ENCODE results near the gene CCR2. TPM values are rescaled to one million over a fixed set of nuclear protein-coding genes. Genes with fewer than 3 reads are reported as not detected.

The CCR2 gene
- polyA plus RNA-seq, 1 donor (not counting 4 experiments of a cell fraction or from before 2014, with no cell fraction given): 0.07 TPM

- no peak overlapping the region for H3K4me2 ChIP-seq (ENCODE audit: control insufficient read depth, extremely low read depth, insufficient read depth, low read depth, low read length)
- no peak for FAIRE-seq
- dilution Hi-C loops (cut with MboI; ENCODE audit: extremely low pct_ligation_motif_present, low sequenced_read_pairs): no loop called here
These were observed 54.9 kb downstream of the CCR2 start for GRCh38 chr3:46408853-46409252.

GRCh38 chr3:46409739-46410489 is 56.0 kb downstream of the CCR2 start:
- no peaks in the 10 kb centered on the region for H3K27me3 ChIP-seq (ENCODE audit: control insufficient read depth, extremely low read depth, insufficient read depth, low read length)
- no peaks in the 10 kb centered on the region for H3K4me1 ChIP-seq (ENCODE audit: control insufficient read depth, extremely low read depth, insufficient read depth, low read length)
- FAIRE-seq (no peak), DNase-seq (ENCODE audit: low read depth, low spot score) (no peak)
- H3K9ac ChIP-seq (ENCODE audit: control insufficient read depth, extremely low read depth, insufficient read depth, low read length): no peak overlapping the region
- no peak overlapping the region for H3K4me2 ChIP-seq (ENCODE audit: control insufficient read depth, extremely low read depth, insufficient read depth, low read depth, low read length)
- no peaks in the 10 kb centered on the region for H3K79me2 ChIP-seq (ENCODE audit: control insufficient read depth, insufficient read depth, low read length)
- no peak overlapping the region for H2AFZ ChIP-seq (ENCODE audit: control insufficient read depth, low read length)
- dilution Hi-C loops (cut with MboI; ENCODE audit: extremely low pct_ligation_motif_present, low sequenced_read_pairs): no loop called here
- no peaks in the 10 kb centered on the region for H3K9me1 ChIP-seq (ENCODE audit: control insufficient read depth, extremely low read depth, insufficient read depth, low read length)
- H3K36me3 ChIP-seq (ENCODE audit: control insufficient read depth in 2 of 2, extremely low read depth in 1 of 2, insufficient read depth in 2 of 2, low read length in 2 of 2): no peaks in the 10 kb centered on the region
- TF ChIP-seq CTCF (optimal IDR thresholded peaks at IDR 0.05 in 1 of 3, IDR thresholded peaks at IDR 0.05 in 1 of 3, conservative IDR thresholded peaks at IDR 0.05 in 1 of 3; ENCODE audit: extremely low read depth in 1 of 3, insufficient read depth in 2 of 3, low read length in 3 of 3) (no peak), EZH2 (IDR thresholded peaks at IDR 0.05; ENCODE audit: low read length) (no peak)
- H4K20me1 ChIP-seq (ENCODE audit: control insufficient read depth, extremely low read depth, insufficient read depth, low read length): no peaks in the 10 kb centered on the region
- no peak overlapping the region for H3K27ac ChIP-seq (ENCODE audit: control insufficient read depth, insufficient read depth, low read length)
- H3K9me3 ChIP-seq (ENCODE audit: control insufficient read depth, low read depth, low read length): no peaks in the 10 kb centered on the region
- H3K4me3 ChIP-seq (ENCODE audit: control insufficient read depth in 2 of 3, extremely low read depth in 1 of 3, insufficient read depth in 2 of 3, low read depth in 1 of 3, low read length in 3 of 3): no peak overlapping the region

More at GRCh38 chr3:46408853-46409252, 54.9 kb downstream of the CCR2 start:
- H3K4me1 ChIP-seq (ENCODE audit: control insufficient read depth, extremely low read depth, insufficient read depth, low read length): no peaks in the 10 kb centered on the region
- no peaks in the 10 kb centered on the region for H3K9me1 ChIP-seq (ENCODE audit: control insufficient read depth, extremely low read depth, insufficient read depth, low read length)
- no peak for TF ChIP-seq EZH2 (IDR thresholded peaks at IDR 0.05; ENCODE audit: low read length)
- no peak for DNase-seq (ENCODE audit: low read depth, low spot score)
- no peaks in the 10 kb centered on the region for H3K27me3 ChIP-seq (ENCODE audit: control insufficient read depth, extremely low read depth, insufficient read depth, low read length)
- H3K4me3 ChIP-seq (ENCODE audit: control insufficient read depth in 2 of 3, extremely low read depth in 1 of 3, insufficient read depth in 2 of 3, low read depth in 1 of 3, low read length in 3 of 3): no peak overlapping the region
- no peaks in the 10 kb centered on the region for H3K79me2 ChIP-seq (ENCODE audit: control insufficient read depth, insufficient read depth, low read length)
- H3K36me3 ChIP-seq (ENCODE audit: control insufficient read depth in 2 of 2, extremely low read depth in 1 of 2, insufficient read depth in 2 of 2, low read length in 2 of 2): no peaks in the 10 kb centered on the region
- H3K9ac ChIP-seq (ENCODE audit: control insufficient read depth, extremely low read depth, insufficient read depth, low read length): no peak overlapping the region
- no peak overlapping the region for H3K27ac ChIP-seq (ENCODE audit: control insufficient read depth, insufficient read depth, low read length)
- H3K9me3 ChIP-seq (ENCODE audit: control insufficient read depth, low read depth, low read length): no peaks in the 10 kb centered on the region
- H2AFZ ChIP-seq (ENCODE audit: control insufficient read depth, low read length): no peak overlapping the region
- no peaks in the 10 kb centered on the region for H4K20me1 ChIP-seq (ENCODE audit: control insufficient read depth, extremely low read depth, insufficient read depth, low read length)

Other genes starting within 250 kb of the CCR2 start
- 0.03 TPM in 1 of 3 replicates, not detected in the others for gene CCR1, start 145.8 kb upstream of the CCR2 start, polyA plus RNA-seq
- gene CCR3, start 111.7 kb upstream of the CCR2 start, polyA plus RNA-seq: 0.16 to 0.84 TPM (median 0.17 TPM) in 3 replicates
- gene CCR5, start 16.8 kb downstream of the CCR2 start, polyA plus RNA-seq: 0.07 to 0.54 TPM (median 0.14 TPM) in 3 replicates
- gene CCRL2, start 53.1 kb downstream of the CCR2 start, polyA plus RNA-seq: 0.09 to 0.17 TPM in 2 of 3 replicates, not detected in the other
- 0.03 TPM in 1 of 3 replicates, not detected in the others for gene LTF, start 110.8 kb downstream of the CCR2 start, polyA plus RNA-seq
- not detected in 3 replicates for gene RTP3, start 143.9 kb downstream of the CCR2 start, polyA plus RNA-seq
- 0.17 to 0.58 TPM (median 0.51 TPM) in 3 replicates for gene LRRC2, start 212.2 kb downstream of the CCR2 start, polyA plus RNA-seq